Measurements from ENCODE around the gene MAPK4.

GRCh38 chr18:50573679-50574078 is 13.8 kb downstream of the MAPK4 start:
- TF ChIP-seq, protein P1, sequence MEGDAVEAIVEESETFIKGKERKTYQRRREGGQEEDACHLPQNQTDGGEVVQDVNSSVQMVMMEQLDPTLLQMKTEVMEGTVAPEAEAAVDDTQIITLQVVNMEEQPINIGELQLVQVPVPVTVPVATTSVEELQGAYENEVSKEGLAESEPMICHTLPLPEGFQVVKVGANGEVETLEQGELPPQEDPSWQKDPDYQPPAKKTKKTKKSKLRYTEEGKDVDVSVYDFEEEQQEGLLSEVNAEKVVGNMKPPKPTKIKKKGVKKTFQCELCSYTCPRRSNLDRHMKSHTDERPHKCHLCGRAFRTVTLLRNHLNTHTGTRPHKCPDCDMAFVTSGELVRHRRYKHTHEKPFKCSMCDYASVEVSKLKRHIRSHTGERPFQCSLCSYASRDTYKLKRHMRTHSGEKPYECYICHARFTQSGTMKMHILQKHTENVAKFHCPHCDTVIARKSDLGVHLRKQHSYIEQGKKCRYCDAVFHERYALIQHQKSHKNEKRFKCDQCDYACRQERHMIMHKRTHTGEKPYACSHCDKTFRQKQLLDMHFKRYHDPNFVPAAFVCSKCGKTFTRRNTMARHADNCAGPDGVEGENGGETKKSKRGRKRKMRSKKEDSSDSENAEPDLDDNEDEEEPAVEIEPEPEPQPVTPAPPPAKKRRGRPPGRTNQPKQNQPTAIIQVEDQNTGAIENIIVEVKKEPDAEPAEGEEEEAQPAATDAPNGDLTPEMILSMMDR (IDR thresholded peaks at IDR 0.05; ENCODE audit: borderline replicate concordance, extremely low read depth, low read length, poor library complexity, severe bottlenecking) = peak; percentile 25
- TF ChIP-seq EZH2 (IDR thresholded peaks at IDR 0.05; ENCODE audit: borderline replicate concordance, low read depth, low read length, severe bottlenecking) = no peak

All from DND-41 (cell line).